HG02588 (cell line): Measurements from ENCODE around the gene ITM2B.
A peak's percentile ranks its signal among the peaks of the same experiment; 100 is the strongest.
"Not testable (repeated sequence)": the region's sequence is repeated elsewhere in the genome, so short reads cannot be mapped to it uniquely, and the experiment has no call there.

Source experiments
- ATAC-seq: cut with Tn5 transposase; IDR thresholded peaks from one replicate; pipeline ENCODE4 v1.9.1; 2021; ENCODE audit warnings: mild to moderate bottlenecking, moderate library complexity; ENCODE audit not compliant: unreplicated experiment

ITM2B gene

DNA sequence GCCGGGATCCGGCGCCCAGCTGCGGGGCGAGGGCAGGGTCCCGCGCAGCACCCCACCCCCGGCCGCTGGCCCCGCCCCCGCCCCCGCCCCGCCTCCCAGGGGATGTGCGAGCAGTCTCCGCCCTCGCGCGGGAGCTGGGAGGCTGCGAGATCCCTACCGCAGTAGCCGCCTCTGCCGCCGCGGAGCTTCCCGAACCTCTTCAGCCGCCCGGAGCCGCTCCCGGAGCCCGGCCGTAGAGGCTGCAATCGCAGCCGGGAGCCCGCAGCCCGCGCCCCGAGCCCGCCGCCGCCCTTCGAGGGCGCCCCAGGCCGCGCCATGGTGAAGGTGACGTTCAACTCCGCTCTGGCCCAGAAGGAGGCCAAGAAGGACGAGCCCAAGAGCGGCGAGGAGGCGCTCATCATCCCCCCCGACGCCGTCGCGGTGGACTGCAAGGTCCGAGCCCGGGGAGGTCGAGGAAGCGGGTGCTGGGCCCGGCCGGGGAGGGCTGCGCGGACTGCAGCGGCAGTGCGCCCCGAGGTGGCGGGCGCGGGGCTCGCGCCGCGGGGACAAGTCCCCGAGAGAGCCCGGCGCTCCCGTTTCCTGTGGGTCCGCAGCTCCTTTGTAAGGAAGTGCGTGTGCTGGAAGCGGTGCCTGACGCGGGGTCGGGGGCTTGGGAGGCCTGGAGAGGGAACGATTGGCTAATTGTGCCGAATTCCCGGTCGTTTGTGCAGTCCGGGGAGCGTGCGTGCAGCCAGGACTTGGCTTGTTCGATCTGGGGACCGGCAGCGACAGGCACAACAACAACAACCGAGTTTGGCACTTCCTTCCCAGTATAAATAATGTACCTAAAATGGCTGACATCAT, at the start of gene ITM2B:
Gene ITM2B, plus strand, starts transcription at position 161 of the 843 bp plus-strand sequence. Its CDS starts 155 bp downstream, at position 316.
- peak; percentile 60 for ATAC-seq

DNA sequence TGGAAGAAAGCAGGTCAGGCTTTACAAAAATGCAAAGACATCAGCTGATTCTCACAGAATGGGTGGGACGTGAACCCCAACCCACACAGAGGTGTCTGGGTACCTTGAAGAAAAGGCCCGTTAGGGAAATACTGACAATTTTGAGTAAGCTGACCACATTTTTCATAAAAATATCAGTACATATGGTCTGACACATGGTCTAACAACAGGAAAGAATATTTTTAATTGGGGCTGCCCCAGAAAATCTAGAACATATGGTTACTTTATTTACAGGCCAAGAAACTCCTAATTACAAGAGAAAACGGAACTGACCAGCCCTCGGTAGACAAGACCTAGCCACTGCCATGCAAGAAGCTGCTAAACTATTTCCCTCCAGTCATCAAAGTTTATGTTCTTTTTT, 48.7 kb upstream of the ITM2B start:
- ATAC-seq: peak; percentile 61

DNA sequence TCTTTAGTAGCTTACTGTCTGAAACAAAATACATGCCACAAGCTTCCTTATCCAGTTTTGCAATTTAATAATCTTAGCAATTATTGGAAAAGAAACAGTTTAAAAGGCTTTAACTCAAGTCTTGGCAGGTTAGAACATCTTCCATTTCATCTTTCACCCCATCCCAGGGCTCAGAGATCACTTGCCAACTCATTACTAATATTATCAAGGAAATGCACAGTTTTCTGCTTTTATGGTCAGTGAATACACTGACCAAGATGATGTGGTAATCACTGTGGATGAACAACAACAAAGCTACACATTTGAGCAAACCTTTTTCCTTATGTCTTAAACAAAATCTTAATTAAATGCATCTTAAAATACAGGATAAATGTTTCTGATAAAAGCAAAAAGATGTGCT, 48.0 kb upstream of the ITM2B start:
- ATAC-seq: no peak

DNA sequence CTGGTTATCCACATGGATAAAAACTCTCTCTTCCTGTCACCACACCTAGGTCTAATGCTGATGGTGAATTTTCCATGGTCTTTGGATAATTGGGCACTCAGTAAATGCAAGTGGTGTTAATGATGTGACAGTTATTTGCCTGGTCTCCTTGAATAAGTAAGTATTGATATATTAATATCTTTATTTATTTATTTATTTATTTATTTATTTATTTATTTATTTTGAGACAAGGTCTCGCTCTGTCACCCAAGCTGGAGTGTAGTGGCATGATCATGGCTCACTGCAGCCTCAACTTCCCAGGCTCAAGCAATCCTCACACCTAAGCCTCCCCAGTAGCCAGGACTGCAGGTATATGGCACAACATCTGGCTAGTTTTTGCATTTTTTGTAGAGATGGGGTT, 46.3 kb upstream of the ITM2B start:
- ATAC-seq: no peak

DNA sequence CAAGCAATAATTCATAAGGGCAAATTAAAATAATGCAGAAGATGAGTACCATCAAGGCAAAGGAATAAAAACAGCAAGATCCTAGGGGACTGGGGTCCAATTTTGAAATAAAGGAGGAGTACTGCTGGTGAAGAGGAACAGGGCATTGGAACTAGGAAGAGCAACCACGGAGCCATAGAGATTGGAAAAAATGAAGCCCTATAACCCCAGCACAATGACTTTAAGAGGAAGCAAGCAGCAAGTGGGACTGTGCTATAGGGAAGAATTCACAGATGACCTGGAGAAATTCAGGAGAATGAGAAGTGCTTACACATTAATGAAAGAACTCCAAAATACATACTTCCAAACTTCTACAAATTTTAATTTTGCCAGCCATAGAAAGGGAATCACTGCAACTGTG, 44.9 kb upstream of the ITM2B start:
- ATAC-seq: no peak

DNA sequence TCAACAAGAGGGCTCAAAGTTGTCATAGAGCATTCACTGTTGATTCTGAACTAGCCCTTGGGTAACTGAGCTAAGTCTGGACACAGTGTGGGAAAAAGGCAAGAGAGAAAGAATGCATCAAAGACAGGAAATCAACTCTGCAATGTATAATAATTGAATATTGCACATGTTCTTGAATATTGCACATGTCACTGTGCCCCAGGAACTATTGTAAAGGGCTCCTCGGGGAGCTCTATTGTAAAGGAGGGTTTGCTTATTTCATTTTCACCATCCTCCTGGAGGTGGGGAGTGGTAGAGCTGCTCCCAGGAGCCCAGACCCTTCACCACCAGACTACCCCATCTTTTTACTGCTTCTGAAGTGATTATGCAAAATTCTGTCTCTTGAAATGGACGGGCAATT, 44.4 kb upstream of the ITM2B start:
- no peak for ATAC-seq

DNA sequence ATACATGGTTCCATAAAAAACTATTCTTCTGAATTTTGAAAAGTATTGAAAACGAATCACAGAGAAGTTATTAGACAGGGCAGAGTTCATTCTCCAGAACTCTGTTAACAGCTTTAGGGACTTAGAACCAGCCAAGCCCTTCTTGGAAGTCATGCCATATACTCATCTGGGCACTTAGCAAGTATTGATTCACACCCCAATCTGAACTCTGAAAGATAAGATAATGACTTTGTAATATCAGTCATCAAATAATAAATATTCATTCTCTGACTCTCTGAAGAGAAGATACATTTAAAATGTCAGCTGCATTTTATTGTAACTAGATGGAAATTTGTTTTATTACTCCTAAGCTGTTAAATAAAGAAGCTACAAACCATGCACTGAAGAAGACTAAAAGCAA, 43.8 kb upstream of the ITM2B start:
- no peak for ATAC-seq

DNA sequence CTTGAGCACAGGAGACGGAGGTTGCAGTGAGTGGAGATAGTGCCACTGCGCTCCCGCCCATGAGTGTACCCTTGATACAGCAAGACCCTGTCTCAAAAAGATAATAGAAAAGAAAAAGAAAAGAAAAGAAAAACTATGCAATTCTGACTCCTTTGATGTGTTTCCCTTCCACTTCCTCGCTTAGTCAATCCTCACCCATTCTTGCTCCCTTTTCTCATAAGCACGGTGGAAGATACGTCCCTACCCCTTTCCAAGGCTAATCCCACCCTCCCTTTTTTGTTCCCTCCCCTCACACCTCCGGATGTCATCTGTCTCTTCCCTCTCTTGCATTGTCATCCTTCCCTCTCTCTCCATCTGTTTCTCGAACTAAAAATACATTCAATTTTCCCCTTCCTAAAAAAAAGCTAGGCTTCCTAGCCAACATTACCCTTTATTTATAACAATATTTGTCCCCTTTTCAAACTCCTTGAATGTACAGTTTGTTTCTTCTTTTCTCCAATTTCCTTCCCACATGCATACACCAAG, 40.5 kb upstream of the ITM2B start:
- ATAC-seq: no peak

DNA sequence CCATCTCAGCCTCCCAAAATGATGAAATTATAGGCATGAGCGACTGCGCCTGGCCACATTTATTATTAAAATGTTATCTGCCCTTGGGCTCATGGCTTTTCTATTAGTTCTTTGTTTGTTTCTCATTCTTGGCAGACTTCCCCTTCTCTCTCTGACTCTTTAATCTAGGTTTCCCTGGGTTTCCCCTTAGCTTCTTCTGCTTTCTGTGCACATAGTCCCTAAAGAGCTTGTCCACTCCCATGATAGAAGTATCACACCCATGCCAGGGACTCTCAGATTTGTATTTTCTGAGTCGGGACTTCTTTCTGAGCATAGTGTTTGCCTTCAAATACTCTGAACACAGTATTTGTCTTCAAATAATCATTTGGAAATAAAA, 38.6 kb upstream of the ITM2B start:
- peak; percentile 90 for ATAC-seq

DNA sequence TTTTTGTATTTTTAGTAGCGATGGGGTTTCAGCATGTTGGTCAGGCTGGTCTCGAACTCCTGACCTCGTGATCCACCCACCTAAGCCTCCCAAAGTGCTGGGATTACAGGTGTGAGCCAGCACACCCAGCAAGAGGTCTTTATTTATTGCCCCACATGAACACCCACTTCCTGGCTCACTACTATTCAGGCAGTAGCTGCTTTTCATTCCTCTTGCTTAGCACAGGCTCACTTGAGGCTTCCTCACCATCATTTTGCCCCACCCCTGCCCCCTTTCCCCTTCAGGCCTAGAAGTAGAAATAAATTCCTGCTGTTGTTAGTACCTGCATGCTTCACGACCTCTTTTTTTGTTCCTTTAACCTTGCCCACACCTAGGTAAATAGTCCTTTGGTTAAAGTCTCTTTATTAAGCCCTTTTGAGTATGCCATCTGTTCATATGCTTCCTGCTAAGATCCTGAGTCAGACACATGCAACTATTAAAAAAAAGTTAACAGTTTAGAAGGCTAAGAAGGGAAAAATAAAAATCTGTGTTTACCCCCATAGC, 33.5 kb upstream of the ITM2B start:
- ATAC-seq: no peak

DNA sequence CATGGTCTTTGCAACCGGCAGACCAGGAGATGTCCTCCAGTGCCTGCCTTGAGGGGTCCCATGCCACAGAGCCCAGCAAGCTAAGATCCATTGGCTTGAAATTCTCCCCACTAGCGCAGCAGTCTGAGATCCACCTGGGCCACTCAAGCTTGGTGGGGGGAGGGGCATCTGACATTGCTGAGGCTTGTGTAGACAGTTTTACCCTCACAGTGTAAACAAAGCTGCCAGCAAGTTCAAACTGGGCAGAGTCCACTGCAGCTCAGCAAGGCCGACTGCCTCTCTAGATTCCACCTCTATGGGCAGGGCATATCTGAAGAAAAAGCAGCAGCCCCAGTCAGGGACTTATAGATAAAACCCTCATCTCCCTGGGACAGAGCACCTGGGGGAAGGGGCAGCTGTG, 32.0 kb upstream of the ITM2B start:
- no peak for ATAC-seq

DNA sequence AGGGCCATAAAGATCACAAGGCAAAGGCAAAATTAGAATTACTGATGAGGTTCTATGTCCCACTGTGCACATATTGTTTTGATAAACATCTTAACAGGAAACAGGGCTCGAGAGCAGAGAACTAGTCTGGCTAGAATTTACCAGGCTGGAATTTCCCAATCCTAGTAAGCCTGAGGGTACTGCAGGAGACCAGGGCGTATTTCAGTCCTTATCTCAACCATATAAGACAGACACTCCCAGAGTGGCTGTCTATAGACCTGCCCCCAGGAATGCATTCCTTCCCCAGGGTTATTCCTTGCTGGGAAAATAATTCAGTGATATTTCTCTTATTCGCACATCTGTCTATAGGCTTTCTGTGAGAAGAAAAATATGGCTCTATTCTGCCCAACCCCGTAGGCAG, 25.8 kb upstream of the ITM2B start:
- ATAC-seq: not testable (repeated sequence)

DNA sequence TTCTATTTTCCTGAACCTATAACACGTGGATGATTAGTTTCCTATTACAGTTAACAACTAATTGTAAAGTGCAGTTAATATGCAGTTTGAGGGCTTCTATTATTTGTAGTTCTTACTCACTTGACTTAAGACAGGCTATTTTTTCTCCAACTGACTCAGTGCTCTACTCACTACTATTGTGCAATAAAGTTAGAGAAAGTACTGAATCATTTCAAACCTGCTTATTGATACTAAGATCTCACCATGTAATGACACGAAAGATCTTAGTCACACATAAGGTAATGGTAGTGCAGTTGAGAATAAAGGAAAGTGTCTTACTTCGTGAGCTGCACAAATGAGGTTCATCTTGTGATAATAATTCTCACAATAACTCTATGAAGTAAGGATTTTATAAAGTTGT, 22.8 kb upstream of the ITM2B start:
- ATAC-seq: peak; percentile 47

DNA sequence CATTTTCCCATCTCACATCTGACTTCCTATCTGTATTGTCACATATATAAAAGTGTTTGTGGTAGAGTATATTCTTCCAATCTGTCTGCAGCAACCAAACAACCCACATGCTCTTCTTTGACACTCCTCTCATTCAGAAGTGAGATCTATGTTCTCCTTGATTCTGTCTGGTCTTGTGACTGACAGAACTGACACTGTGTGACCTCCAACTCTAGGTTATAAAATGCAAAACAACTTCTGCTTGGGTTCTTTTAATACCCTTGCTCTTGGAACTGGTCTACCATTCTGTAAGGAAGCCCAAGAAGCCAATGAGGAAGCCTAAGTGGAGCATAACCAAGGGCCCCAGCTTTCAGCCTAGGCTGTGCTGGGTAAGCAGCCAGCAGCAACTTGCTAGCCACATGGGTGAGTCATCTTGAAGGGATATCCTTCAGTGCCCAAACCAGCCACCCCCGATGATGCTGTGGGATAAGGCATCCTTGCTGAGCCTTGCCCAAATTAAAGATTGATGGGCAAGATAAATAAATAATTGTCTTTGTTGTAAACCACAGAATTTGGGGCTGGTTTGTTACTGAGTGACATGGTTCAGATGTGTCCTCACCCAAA, 18.4 kb upstream of the ITM2B start:
- no peak for ATAC-seq

DNA sequence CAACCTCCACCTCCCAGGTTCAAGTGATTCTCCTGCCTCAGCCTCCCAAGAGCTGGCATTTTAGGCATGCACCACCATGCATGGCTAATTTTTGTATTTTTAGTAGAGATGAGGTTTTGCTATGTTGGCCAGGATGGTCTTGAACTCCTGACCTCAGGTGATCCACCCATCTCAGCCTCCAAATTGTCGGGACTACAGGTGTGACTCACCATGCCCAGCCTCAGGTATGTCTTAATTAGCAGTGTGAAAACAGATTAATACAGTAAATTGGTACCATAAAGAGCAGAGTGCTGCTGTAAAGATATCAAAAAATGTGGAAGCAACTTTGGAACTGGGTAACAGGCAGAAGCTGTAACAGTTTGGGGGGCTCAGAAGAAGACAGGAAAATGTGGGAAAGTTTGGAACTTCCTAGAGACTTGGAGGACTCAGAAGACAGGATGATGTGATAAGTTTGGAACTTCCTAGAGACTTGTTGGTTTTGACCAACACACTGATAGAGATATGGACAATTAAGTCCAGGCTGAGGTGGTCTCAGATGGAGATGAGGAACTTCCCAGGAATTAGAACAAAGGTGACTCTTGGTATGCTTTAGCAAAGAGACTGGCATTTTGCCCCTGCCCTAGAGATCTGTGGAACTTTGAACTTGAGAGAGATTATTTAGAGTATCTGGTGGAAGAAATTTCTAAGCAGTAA, 17.3 kb upstream of the ITM2B start:
- not testable (repeated sequence) for ATAC-seq

DNA sequence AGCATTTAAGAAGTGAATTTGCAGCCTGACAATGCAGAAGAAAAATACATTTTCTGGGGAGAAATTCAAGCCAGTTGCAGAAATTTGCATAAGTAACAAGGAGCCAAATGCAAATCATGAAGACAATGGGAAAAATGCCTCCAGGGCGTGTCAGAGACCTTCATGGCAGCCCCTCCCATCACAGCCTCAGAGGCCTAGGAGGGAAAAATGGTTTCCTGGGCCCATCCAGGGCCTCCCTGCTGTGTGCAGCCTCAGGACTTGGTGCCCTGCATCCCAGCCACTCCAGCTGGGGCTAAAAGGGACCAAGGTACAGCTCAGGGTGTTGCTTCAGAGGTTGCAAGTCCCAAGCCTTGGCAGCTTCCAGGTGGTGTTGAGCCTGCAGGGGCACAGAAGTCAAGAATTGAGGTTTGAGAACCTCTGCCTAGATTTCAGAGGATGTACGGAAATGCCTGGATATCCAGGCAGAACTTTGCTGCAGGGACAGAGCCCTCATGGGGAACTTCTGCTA, 16.7 kb upstream of the ITM2B start:
- ATAC-seq: no peak

DNA sequence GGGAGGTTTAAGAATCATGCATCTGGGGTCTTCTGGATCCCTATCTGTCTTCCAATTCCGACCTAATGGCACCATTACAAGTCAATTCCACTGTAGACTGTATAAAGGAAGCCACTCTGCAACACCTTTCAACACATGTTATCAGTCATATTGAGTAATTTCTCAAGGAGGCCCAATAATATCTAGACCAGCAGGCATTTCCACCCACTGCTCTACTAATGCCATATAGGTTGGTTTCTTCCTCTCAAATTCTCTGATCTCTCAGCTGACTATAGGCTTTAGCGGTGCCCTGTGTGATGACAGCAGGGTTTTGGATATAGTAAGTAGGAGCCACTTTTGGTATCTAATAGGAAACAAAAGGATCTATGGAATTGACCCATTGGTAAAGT, 12.4 kb upstream of the ITM2B start:
- no peak for ATAC-seq

DNA sequence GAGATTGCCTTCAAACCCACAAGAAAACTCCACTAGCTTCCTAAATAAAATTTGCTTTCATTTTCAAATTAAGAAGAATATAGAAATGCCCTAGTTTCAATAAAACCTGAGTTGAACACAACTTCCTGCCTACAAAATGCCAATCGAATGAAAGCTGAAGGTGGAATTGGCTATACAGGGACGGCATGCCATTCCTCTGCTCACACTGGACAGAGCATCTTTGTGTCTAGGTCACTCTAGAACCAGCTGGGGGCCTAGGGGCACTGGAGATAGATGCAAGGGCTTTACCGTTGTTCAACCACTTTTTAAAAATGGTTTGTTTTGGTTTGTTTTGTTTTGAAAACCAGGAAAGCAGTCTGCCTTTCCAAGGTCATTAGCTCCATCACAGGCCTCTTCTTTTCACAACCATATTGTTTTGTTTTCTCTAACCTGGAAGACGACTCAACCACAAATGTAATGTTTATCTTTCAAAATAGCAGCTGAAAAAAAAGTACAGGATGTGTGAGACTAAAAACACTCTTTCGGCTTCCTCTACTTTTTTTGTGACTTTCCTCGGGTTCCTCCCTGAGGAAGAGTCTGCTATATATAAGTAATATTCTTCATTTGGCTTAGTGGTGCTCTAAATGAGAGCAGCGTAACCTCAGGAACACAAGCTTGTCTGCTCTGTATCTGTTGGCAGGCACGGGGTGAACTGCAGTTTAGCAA, 11.9 kb upstream of the ITM2B start:
- no peak for ATAC-seq

DNA sequence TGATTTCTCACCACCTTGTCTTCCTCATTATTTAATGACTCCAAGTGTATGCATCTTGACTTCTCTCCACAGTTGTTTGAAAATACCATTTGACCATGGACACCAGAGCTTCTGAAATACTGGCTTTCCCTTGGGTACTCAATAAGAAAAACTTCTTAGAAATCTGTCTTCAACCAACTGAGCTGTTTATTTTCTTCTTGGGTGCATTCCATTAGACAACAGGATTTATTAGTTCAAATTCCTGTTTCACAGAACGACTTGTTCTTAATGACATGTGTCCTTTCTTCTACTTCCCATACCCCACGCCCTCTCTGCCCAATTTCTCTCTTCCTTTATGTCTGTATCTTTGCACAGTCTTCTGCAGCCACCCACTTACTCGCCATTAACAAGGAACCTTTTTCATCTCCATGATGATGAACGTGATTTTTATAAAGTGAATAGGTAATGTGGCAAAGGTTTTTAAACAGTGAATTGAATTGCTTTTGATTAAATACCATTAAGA, 11.3 kb upstream of the ITM2B start:
- no peak for ATAC-seq
